ENCODE results near the gene KDM4F.

DNA sequence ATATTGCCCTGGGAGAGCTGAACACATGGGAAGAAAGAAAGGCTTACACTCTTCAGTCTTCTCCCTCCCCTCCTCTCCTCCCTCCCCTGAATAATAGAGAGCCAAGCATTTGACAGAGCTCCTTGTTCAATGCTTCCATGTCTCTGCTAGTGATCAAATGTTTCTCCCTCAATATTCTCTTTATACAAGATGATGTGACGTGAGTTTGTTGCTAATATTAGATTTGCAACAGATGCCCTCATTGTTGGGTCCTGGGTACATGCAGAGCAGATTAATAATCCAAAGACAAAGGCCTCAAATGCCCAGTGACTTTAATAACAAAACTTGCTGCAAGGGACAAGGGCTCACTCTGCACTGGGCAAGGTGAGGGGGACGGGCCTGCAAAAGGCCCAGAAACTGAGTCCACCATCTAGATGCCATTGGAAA lies 33.4 kb downstream of the KDM4F start:
- TF ChIP-seq, protein P1, sequence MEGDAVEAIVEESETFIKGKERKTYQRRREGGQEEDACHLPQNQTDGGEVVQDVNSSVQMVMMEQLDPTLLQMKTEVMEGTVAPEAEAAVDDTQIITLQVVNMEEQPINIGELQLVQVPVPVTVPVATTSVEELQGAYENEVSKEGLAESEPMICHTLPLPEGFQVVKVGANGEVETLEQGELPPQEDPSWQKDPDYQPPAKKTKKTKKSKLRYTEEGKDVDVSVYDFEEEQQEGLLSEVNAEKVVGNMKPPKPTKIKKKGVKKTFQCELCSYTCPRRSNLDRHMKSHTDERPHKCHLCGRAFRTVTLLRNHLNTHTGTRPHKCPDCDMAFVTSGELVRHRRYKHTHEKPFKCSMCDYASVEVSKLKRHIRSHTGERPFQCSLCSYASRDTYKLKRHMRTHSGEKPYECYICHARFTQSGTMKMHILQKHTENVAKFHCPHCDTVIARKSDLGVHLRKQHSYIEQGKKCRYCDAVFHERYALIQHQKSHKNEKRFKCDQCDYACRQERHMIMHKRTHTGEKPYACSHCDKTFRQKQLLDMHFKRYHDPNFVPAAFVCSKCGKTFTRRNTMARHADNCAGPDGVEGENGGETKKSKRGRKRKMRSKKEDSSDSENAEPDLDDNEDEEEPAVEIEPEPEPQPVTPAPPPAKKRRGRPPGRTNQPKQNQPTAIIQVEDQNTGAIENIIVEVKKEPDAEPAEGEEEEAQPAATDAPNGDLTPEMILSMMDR (conservative IDR thresholded peaks at IDR 0.05 in 1 of 2, IDR thresholded peaks at IDR 0.05 in 1 of 2; ENCODE audit: low read depth in 1 of 2, low read length in 2 of 2), result no peak
- TF ChIP-seq EZH2 (IDR thresholded peaks at IDR 0.05; ENCODE audit: low read length, missing control alignments), result no peak

All from fibroblast of lung (primary cell).